Epithelial cell of prostate (primary cell): ENCODE data around the gene HOXB4.
A peak's percentile ranks its signal among the peaks of the same experiment; 100 is the strongest.

Experiments
- DNase-seq: peaks from one replicate; pipeline ENCODE4 v3.0.0-alpha.2; 2011; ENCODE audit warnings: low read depth, low spot score
- H3K27ac ChIP-seq: fragments of 450-650 bp; 2 replicates; pipeline ENCODE4 v1.5.1; 2017; ENCODE audit warnings: mild to moderate bottlenecking

Gene HOXB4

DNA sequence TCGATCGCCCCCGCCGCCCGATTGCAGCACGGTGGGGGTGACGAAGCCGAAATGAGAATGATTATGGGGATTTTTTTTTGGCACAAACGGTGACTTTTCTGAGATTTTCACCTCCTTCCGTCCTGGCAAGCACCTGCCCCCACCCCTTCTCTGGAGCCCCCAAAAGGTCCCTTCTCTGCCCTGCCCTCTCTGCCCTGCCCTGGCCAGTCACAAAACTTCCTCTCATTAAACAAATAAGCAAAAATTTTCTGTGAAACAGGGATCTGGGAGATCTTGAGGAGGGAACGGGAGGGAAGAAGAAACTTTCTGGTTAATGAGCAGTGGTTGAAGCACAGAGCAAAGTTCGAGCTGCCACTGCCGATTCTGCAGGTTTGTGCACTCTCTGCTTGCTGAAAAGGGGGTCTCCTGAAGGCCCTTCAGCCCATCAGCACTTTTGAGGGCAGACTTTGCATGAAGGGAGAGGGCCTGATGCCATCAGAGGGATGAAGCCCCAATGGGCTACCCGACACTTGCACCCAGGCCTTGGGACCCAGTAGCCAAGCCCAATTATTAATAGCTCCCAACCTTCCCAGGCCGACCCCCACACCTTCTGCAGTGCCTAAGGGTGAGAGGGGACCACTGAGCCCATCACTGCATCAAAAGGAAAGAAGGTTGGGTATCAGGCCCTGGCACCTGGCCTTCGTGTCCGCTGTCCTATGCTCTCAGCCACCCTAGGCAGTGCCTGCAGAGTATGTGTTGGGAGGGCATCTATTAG, 38.0 kb upstream of the HOXB4 start:
- DNase-seq = no peak
- H3K27ac ChIP-seq = no peak overlapping the region

GRCh38 chr17:48615047-48615962, 37.2 kb upstream of the HOXB4 start, which contains the start of gene HOXB8:
HOXB8 (minus strand) TSS chr17:48615292; CDS start chr17:48614704, 588 bp downstream.
- DNase-seq = no peak
- H3K27ac ChIP-seq = no peak within 1 kb of the TSS

GRCh38 chr17:48613862-48614694, 35.9 kb upstream of the HOXB4 start:
- no peak overlapping the region for H3K27ac ChIP-seq
- no peak for DNase-seq

- DNase-seq = no peak
- H3K27ac ChIP-seq = peak overlapping the region; percentile 57
Measured at GRCh38 chr17:48612854-48613691, 34.9 kb upstream of the HOXB4 start.

GRCh38 chr17:48612456-48612853, 34.3 kb upstream of the HOXB4 start:
- peak overlapping the region; percentile 57 for H3K27ac ChIP-seq

GRCh38 chr17:48611681-48612455, 33.7 kb upstream of the HOXB4 start:
- DNase-seq = no peak
- peak overlapping the region; percentile 57 for H3K27ac ChIP-seq

More at GRCh38 chr17:48612456-48612853, 34.3 kb upstream of the HOXB4 start:
- no peak for DNase-seq

- peak overlapping the region; percentile 57 for H3K27ac ChIP-seq
- no peak for DNase-seq
Measured at GRCh38 chr17:48611213-48611612, 33.1 kb upstream of the HOXB4 start.

GRCh38 chr17:48610282-48611211, 32.4 kb upstream of the HOXB4 start, which contains the start of gene HOXB7:
HOXB7 (minus strand) TSS chr17:48611017; CDS start chr17:48610918, 99 bp downstream.
- peak within 1 kb of the TSS; percentile 57 for H3K27ac ChIP-seq
- DNase-seq = no peak

DNA sequence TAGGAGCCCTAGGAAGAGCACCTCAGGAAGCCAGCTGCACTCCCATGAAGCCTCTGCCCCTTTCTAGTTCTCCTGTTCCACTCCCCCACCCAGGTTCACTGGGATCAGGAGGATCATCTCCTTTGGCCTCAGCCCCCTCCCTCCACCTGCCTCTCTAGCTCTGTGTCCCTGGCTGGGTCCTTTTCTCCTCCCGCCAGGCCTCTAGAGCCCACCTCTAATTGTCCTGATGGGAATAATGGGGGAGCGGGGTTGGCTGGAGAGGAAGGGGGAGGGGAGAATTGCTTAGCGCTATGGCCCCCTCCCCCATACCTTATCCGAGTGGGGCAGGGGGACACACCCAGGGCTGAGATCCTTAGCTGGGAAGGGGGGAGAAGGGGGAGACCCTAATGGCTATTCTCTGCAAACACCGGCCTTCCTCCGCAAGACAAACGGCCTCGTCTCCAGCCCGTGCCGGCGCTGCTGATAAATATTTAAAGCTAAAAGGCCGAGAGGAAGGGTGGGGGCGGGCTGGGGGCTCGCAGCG, 31.7 kb upstream of the HOXB4 start:
- peak overlapping the region; percentile 57 for H3K27ac ChIP-seq

DNA sequence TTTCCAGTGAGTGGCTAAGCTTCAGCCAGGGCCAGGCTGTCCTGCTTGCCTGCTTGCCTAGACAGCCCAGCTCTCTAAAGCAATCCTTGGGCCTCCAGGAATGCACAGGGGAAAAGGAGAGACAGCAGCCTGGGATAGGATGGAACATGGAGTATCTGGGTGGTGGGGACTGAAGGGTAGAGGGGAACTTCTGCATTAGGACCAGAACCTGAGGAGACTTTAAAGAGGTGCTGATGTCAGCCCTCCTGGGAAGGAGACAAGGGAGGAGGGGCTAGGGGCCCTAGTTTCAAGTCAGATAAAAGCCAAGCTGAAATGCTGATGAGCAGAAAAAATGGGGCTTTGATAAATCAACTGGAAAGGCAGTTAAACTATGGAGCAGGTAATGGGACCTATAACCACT, 30.9 kb upstream of the HOXB4 start:
- no peak for DNase-seq
- no peak overlapping the region for H3K27ac ChIP-seq

More for the DNA sequence above, 31.7 kb upstream of the HOXB4 start:
- no peak for DNase-seq

DNA sequence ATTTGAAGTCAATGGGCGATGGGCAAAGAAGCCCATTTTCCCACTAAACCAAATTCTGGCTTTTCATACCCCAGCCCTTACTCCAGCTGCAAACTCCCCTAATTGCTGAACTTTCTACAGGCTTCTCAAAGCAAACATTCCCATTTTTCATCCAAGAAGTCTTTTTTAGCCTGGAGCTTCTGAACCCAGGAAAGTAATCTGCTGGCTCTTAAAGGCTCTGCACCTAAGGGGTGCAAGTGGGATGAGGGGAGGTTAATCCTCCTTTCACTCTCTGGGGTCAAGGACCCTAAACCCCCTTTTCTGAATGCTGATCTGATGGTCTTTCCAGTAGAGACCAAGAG, 30.3 kb upstream of the HOXB4 start:
- no peak for DNase-seq
- H3K27ac ChIP-seq = no peak overlapping the region

DNA sequence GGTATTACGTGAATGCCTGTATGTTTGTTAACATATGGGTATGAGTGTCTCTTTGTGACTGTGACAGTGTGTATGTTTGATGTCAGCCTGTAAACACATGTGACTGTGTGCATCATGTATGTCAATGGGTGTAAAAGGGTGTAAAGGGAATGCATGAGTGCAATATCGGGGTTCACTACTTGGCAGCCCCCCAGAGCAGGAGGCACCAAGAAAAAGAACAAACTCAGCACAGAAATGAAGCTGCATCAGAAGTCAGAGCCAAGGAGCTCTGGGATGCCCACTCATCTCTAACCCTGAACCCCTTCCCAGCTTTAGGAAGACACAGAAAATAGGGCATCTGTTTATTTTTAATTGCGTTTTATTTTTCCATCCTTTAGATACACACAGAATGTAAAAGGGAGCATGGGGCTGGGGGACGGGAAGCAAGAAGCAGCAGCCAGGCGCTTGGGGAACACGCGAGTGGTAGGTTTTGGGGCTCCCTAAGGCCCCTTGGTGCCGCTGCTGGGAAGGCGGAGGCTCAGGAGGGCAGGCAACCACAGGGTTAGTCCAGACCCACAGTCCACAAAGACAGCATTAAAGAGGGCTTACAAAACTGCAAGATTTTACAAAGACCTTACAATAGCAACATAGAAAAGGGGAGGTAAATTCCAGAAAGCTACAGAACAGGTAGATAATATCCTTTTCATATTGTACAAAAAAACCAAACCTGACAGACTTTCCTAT, 28.9 kb upstream of the HOXB4 start:
- no peak for DNase-seq
- H3K27ac ChIP-seq = no peak overlapping the region

DNA sequence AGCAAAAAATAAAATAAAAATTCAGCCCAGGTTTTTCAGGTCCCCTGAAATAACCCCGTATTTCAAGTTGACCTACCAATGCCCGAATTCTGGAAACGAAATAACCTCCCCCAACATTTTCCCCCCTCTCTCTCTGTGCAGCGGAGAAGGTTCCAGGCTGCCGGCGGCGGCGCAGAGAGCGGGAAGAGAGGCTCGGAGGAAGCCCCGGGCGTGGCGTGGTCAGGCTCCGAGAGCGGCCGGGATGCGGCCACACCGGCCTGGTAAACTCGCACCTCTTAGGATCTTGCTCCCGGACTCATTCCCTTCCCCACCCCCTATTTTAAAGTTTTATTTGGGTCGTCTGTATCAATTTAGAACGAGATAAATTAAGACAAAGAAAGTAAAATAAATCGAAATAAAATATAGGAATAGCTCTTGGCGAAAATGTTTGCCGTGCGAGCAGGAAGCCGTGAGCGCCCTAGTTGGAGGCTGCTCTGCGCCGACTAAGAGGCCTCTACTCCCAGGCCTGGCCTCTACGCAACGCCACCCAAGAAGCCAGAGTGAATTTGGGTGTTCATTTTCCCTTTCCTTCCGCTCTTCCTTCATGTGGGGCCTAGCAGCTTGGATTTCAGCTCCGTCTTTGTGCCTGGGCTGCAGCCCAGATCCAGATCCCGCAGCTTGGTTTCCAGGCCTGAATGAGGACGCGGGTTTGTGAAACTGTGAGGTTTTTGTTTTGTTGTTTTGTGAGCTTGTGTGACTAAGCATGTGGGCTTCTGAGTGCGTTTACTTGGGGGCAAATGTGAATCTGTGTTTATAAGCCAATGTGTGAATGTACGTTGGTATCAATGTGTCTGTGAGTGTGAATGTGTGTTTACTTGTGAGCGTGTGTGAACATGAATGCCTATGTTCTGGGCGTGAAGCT, 28.1 kb upstream of the HOXB4 start:
- H3K27ac ChIP-seq = no peak overlapping the region

GRCh38 chr17:48605409-48605919, 27.3 kb upstream of the HOXB4 start:
- H3K27ac ChIP-seq = peak overlapping the region; percentile 78

More for the DNA sequence above, 28.1 kb upstream of the HOXB4 start:
- DNase-seq = no peak

DNA sequence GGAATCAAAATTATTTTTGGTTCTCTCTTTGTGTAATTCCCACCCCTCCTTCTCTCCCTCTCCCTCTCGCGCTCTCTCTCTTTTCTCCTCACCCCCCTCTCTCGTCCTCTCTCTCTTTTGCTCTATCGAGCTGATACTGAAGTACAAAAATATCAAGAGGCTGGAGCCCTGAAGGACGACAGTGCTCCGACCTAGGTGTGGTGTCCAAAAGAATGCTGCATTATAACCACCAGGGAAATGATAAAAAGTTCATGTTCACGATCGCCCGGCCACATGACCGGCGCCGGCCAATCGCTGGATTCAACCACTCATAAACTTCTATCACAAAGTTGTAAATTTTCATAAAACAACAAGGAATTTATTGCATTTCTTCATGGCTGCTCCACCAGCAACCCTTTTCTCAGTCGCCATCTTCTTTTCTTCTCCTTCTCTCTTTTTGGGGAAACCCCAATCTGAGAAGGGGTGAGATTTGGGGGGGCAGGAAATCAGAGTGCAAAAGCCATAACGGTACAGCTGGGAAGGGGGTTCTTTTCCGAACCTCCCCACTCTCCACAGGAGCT, 26.7 kb upstream of the HOXB4 start, which contains the start of gene HOXB6:
TSS of gene HOXB6 (minus strand) at position 217 of the 560 bp plus-strand sequence. CDS start 6,836 bp downstream, outside the sequence.
- H3K27ac ChIP-seq = peak within 1 kb of the TSS; percentile 78
- no peak for DNase-seq

More at GRCh38 chr17:48605409-48605919, 27.3 kb upstream of the HOXB4 start:
- DNase-seq = no peak
